K562 (cell line): ENCODE measurements around the gene BAHD1. TPM values are rescaled to one million over a fixed set of nuclear protein-coding genes. Genes with fewer than 3 reads are reported as not detected.

Source experiments
- FOXJ2 ChIP-seq: fragments of 200-800 bp; sonication (Bioruptor generic); IDR thresholded peaks from 2 replicates; pipeline ENCODE4 v1.6.1; 2016; ENCODE audit warnings: missing genetic modification characterization, missing compliant biosample characterization
- ILK ChIP-seq: fragments of 450-650 bp; IDR thresholded peaks from 2 replicates; pipeline ENCODE4 v1.6.1; 2016; ENCODE audit warnings: missing genetic modification characterization, low read depth, mild to moderate bottlenecking, missing compliant biosample characterization, moderate library complexity, borderline replicate concordance
- NCOR1 ChIP-seq: fragments of 450-650 bp; IDR thresholded peaks from 2 replicates; pipeline ENCODE4 v1.6.1; 2016; ENCODE audit warnings: mild to moderate bottlenecking, moderate library complexity
- NKRF ChIP-seq: fragments of 450-650 bp; IDR thresholded peaks from 2 replicates; pipeline ENCODE4 v1.6.1; 2016; ENCODE audit warnings: borderline replicate concordance
- RB1 ChIP-seq: fragments of 450-650 bp; IDR thresholded peaks from 2 replicates; pipeline ENCODE4 v1.6.1; 2017; ENCODE audit warnings: low read depth, mild to moderate bottlenecking
- RFX7 ChIP-seq: fragments of 250-450 bp; sonication (Bioruptor Pico); IDR thresholded peaks from 2 replicates; pipeline ENCODE4 v1.5.1; 2021; ENCODE audit warnings: mild to moderate bottlenecking
- RNF2 ChIP-seq: sonication (generic); IDR thresholded peaks from 2 replicates; pipeline ENCODE4 v1.6.1; 2016
- SAFB2 ChIP-seq: fragments of 200-400 bp; formaldehyde crosslinking; IDR thresholded peaks from 2 replicates; pipeline ENCODE4 v1.6.1; 2018; ENCODE audit warnings: borderline replicate concordance, low read length, low read depth, moderate library complexity; ENCODE audit not compliant: severe bottlenecking
- TCF3 ChIP-seq: sonication (generic); formaldehyde crosslinking; IDR thresholded peaks from 2 replicates; pipeline ENCODE4 v1.4.0; 2020; ENCODE audit warnings: mild to moderate bottlenecking, missing genetic modification reagents
- ZBTB40 ChIP-seq, 2 experiments: fragments of 450-650 bp in 1 of 2; sonication (generic) in 1 of 2; formaldehyde crosslinking in 1 of 2; IDR thresholded peaks; 2 replicates each; pipeline versions ENCODE4 v1.7.1 to v1.9.0; 2016 to 2022; ENCODE audit warnings: inconsistent platforms in 1 of 2, mild to moderate bottlenecking in 1 of 2, missing genetic modification reagents in 1 of 2
- ZBTB7A ChIP-seq: IDR thresholded peaks from 2 replicates; pipeline ENCODE4 v1.6.1; 2011; ENCODE audit warnings: low read depth, mild to moderate bottlenecking, low read length, moderate library complexity, borderline replicate concordance; ENCODE audit not compliant: control insufficient read depth
- ZNF699 ChIP-seq: fragments of 250-450 bp; sonication (Bioruptor Pico); IDR thresholded peaks from 2 replicates; pipeline ENCODE4 v1.8.0; 2021; ENCODE audit warnings: mild to moderate bottlenecking, moderate library complexity; ENCODE audit not compliant: insufficient replicate concordance
- polyA plus RNA-seq, 8 experiments: library from polyadenylated mRNA; depleted of rRNA in 4 of 8; stranded (reverse) in 5 of 8; unstranded in 3 of 8; fragments of >200 nt; fragmentation: Nextera tagmentation in 2 of 8; fragmentation: Illumina TruSeq in 1 of 8; extraction: Ambion mirVana in 2 of 8; extraction: Trizol in 1 of 8; gene quantifications; 2 replicates each; pipeline versions ENCODE4 v1.2.1 to v1.2.3, GENCODE V29; 2011 to 2014; ENCODE audit warnings: inconsistent platforms in 1 of 8, missing spikeins in 1 of 8
- total RNA-seq, 7 experiments: library from RNA; depleted of rRNA in 6 of 7; stranded (reverse); fragments of >200 nt in 6 of 7; fragmentation: Illumina TruSeq in 2 of 7; extraction: Trizol in 2 of 7; gene quantifications; 2 replicates each; pipeline versions ENCODE4 v1.2.1 to v1.2.3, GENCODE V29; 2011 to 2021; ENCODE audit warnings: low replicate concordance in 1 of 7
- TF ChIP-seq, protein P1 (sequence below): fragments of 250-450 bp; sonication (Bioruptor Pico); IDR thresholded peaks from 2 replicates; pipeline ENCODE4 v1.4.0; 2020; ENCODE audit warnings: borderline replicate concordance
- TF ChIP-seq, protein P2 (sequence below): sonication (generic); formaldehyde crosslinking; IDR thresholded peaks from 2 replicates; pipeline ENCODE4 v1.8.0; 2022; ENCODE audit warnings: missing genetic modification reagents, mild to moderate bottlenecking, moderate library complexity, borderline replicate concordance

Gene BAHD1
- total and polyA plus RNA-seq, 9 of the 15 experiments (the other 6 are each of a cell fraction or from before 2014, with no cell fraction given): 0.55 to 38.5 (median 11.5) TPM

- TF ChIP-seq ZBTB40 (IDR thresholded peaks at IDR 0.05) (no peak), ZBTB40 (CRISPR knock-in tag; IDR thresholded peaks at IDR 0.05) (no peak), FOXJ2 (tag) (no peak), TCF3 (CRISPR knock-in tag) (peak; percentile 94), SAFB2 (no peak), ZNF699 (CRISPR knock-in tag) (no peak), ILK (tag) (no peak), RFX7 (CRISPR knock-in tag) (no peak), RNF2 (0 out of 2 replicates have a peak, but pooled peaks have one; percentile 24), NCOR1 (peak; percentile 85), RB1 (0 out of 2 replicates have a peak, but pooled peaks have one; percentile 16), ZBTB7A (peak; percentile 88; the same call in 1 of the 2 replicates), NKRF (peak; percentile 54; the same call in 1 of the 2 replicates)
- TF ChIP-seq, protein P1, sequence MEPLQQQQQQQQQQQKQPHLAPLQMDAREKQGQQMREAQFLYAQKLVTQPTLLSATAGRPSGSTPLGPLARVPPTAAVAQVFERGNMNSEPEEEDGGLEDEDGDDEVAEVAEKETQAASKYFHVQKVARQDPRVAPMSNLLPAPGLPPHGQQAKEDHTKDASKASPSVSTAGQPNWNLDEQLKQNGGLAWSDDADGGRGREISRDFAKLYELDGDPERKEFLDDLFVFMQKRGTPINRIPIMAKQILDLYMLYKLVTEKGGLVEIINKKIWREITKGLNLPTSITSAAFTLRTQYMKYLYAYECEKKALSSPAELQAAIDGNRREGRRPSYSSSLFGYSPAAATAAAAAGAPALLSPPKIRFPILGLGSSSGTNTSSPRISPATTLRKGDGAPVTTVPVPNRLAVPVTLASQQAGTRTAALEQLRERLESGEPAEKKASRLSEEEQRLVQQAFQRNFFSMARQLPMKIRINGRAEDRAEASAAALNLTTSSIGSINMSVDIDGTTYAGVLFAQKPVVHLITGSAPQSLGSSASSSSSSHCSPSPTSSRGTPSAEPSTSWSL: no peak
- TF ChIP-seq, protein P2, sequence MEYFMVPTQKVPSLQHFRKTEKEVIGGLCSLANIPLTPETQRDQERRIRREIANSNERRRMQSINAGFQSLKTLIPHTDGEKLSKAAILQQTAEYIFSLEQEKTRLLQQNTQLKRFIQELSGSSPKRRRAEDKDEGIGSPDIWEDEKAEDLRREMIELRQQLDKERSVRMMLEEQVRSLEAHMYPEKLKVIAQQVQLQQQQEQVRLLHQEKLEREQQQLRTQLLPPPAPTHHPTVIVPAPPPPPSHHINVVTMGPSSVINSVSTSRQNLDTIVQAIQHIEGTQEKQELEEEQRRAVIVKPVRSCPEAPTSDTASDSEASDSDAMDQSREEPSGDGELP: peak; percentile 80
These were observed 13.6 kb upstream of the BAHD1 start (continued) for GRCh38 chr15:40427188-40427587.
